HG03378 (cell line): ENCODE measurements around the gene CTDSP1.

Experiments
- ATAC-seq: cut with Tn5 transposase; IDR thresholded peaks from one replicate; pipeline ENCODE4 v1.9.1; 2021; ENCODE audit warnings: mild to moderate bottlenecking, moderate library complexity; ENCODE audit not compliant: unreplicated experiment

The CTDSP1 gene

DNA sequence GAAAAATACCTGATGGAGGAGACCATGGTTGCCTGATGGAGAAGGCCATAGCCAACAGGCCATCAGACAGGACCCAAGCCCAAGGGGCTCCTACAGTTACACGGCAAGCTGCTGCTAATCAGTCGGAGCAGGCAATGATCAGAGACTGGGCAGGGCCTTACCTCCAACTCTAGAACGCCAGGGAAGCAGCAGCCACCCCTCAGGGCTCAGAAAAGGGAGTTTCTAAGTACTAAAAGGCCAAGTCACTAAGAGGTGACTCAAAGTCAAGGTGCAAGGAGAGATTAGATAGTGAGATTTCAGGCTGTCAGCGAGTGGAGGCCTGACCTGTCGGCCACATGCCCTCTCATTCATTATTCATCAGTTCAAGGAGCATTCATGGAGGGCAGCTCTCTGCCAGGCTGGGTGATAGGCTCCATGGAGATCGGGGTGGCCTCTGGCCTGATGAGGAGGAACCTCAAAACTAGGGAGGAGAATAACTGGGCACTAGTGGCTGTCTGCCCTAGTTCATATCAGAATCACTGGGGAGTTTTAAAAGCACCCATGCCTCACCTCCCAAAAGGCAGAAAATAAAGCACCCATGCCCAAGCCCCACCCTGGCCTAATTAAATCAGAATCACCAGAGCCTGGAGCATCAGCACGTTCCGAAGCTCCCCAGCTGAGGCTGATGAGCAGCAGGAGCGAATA is 22.9 kb downstream of the CTDSP1 start:
- no peak for ATAC-seq

DNA sequence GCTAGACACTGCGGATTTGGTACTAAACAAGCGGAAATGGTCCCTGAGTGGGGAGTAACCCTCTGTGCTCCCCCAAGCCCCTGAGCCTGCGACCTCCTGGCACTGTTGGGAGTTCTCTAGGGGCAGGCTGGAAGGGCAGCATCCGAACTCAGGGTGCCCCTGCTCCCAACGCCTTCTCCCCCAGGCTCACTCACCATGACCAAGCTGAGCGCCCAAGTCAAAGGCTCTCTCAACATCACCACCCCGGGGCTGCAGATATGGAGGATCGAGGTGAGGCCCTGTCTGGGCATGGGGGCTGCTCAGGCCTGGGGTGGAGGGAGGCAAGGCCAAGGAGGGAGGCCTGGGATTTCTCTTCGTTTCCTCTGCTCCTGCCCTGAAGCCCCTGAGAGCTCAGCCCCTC is 23.9 kb downstream of the CTDSP1 start:
- ATAC-seq = no peak

DNA sequence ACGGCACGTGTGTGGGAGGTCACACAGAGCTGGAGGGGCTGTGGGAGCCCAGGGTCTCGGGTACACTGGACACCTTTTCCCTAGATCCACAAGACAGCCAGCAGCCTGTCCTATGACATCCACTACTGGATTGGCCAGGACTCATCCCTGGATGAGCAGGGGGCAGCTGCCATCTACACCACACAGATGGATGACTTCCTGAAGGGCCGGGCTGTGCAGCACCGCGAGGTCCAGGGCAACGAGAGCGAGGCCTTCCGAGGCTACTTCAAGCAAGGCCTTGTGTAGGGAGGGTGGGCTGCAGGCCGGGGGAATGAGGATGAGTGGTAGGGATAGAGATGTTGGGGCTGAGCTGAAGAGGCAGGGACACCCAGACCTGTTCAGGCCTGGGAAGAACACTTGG is 25.9 kb downstream of the CTDSP1 start:
- no peak for ATAC-seq

DNA sequence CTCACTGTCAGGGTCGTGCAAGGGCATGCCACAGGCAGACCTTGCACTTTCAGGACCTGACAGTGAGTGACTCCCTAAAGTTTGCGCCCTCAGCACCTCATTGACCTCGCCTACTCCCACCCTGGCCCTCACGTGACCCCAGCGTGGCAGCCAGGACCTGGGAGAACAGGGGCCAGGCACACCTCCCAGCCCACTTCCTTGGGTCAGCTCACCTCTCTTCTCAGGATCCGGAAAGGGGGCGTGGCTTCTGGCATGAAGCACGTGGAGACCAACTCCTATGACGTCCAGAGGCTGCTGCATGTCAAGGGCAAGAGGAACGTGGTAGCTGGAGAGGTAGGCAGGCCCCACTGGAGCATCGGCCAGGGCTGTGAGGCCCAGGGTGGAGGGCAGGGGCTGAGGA is 28.1 kb downstream of the CTDSP1 start:
- ATAC-seq = no peak

DNA sequence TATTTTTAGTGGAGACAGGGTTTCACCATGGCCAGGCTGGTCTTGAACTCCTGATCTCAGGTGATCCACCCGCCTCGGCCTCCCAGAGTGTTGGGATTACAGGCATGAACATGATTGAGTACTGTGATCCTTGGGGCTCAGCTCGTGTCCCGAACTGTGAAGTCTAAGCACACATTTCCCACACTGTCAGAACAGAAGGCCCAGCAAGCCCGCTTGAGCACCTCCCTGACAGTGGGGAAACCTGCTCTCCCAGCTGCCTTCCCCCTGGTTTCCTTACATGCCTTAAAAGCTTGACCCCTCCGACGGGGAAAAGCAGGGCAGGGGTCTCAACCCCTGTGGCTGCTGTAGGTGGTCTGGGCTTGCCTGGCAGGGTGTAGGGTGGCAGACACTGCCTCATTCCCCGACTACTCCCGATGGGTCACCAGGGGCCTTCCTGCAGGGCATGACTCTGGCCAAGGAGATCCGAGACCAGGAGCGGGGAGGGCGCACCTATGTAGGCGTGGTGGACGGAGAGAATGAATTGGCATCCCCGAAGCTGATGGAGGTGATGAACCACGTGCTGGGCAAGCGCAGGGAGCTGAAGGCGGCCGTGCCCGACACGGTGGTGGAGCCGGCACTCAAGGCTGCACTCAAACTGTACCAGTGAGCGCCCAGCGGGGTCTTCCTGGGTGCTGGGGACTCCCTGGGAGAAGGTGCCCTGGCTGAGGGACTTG is 29.3 kb downstream of the CTDSP1 start:
- no peak for ATAC-seq

DNA sequence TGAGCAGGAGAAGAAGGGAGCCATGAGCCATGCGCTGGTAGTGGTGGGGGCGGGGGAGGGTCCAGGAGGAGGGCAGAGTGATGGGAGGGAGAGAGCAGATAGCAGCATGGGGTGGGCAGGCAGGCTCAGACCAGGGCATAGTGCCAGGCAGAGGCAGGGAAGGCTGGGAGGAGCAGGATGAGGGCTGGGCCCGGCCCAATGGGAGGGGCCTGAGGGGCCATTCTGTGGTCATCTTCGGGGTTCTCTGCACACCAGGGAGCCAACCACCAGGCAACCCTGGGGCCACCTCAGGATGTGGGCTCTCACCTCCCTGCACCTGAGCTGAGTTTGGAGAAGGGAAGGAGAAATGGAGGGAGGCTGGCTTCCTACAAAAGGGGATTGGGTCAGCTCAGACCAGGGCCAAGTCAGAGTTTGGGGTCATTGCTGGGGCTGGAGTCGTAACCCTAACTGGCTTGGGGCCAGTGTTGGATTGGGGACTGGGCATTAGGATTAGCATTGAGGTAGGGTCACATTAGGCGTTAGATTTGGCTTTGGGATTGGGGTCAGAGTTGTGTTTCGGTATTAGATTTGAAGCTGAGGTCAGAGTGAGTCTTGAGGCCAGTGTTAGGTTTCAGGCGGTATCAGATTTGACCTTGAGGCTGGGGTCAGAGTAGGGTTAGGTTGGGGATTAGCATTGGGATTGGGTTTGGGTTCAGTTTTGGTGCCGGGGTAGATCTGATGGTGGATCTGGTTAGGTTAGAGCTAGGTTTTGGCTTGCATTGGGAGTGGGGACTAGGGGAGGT is 30.4 kb downstream of the CTDSP1 start:
- no peak for ATAC-seq

DNA sequence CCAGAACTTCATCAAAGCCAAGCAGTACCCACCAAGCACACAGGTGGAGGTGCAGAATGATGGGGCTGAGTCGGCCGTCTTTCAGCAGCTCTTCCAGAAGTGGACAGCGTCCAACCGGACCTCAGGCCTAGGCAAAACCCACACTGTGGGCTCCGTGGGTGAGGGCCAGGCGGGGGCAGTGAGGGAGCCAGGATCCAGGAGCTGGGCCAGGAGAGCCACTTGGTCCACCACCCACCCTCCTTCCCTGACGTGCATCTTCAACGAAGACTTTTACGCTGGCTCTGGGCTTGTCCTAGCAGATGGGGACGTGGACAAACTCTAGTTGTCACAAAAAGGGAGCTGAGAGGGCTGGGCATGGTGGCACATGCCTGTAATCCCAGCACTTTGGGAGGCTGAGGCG is 31.1 kb downstream of the CTDSP1 start:
- no peak for ATAC-seq

DNA sequence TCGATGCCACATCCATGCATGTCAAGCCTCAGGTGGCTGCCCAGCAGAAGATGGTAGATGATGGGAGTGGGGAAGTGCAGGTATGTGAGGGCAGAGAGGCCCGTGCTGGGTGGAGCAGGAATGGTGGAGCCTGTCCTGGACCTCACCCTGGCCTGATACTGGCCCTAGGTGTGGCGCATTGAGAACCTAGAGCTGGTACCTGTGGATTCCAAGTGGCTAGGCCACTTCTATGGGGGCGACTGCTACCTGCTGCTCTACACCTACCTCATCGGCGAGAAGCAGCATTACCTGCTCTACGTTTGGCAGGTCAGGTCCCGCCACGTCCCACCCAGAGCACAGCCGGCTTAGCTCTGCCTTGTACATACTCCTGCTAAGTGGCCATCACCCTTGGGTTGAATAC is 32.2 kb downstream of the CTDSP1 start:
- ATAC-seq = no peak

DNA sequence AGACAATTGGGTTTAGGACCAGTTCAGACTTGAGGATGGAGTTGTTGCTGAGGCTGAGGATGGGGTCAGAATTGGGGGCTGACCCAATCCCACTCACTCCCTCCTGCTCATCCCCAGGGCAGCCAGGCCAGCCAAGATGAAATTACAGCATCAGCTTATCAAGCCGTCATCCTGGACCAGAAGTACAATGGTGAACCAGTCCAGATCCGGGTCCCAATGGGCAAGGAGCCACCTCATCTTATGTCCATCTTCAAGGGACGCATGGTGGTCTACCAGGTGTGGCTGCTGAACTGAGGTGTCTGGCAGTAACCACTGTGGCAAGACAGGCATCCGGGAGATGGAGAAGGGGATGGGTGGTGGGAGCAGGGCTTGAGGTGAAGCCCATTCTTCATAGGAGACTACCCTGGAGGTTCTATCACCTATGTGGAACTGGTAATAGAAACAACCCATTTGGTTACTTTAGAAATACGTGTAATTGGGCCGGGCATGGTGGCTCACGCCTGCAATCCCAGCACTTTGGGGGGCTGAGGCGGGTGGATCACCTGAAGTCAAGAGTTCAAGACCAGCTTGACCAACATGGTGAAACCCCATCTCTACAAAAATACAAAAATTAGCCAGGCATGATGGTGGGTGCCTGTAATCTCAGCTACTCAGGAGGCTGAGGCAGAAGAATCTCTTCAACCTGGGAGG is 33.2 kb downstream of the CTDSP1 start:
- ATAC-seq = no peak

DNA sequence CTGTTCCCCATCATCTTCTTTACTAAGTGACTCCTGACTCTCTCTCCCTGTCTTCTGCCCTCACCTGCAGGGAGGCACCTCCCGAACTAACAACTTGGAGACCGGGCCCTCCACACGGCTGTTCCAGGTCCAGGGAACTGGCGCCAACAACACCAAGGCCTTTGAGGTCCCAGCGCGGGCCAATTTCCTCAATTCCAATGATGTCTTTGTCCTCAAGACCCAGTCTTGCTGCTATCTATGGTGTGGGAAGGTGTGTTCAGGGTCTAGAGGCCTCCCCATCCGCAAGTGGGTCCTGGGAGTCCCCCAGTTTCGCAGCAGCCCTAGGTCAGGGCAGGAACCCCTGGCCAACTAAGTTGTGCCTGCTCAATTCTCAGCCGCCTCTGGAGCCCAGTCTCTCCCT is 34.8 kb downstream of the CTDSP1 start:
- ATAC-seq = no peak

DNA sequence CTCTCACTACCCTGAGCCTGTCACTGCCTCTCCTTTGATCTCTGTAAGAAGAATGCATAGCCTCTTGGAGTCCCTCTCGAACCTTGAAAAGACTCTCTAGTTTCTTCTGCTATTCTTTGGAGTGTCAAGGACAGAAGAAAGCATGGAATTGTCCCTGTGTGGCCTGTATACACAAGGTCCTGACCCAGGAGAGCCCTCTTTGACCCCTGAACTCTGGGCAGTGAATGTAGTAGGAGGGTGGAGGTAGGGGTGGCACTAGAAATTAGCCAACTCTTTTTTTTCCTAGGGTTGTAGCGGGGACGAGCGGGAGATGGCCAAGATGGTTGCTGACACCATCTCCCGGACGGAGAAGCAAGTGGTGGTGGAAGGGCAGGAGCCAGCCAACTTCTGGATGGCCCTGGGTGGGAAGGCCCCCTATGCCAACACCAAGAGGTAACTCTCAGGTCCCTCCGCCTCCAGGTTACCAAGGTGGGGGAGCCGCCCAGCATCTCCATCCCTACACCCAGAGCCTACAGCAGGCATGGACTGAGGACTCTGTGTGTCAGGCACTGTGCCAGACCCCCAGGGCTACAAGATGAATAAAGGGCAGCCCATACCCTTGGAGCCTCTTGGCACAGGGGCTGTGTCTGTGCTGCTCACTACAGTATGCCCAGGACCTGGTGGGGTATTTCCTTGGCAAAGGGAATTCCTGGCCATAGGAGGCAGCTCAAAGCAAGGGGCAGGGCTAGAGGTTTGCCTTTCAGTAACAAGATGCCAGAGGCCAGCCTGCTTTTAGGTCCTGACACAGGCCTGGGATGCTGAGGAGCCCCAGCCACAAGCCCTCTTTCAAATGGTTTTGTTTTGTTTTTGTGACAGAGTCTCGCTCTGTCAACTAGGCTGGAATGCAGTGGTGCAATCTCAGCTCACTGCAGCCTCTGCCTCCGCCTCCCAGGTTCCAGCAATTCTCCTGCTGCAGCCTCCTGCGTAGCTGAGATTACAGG is 35.6 kb downstream of the CTDSP1 start:
- no peak for ATAC-seq

DNA sequence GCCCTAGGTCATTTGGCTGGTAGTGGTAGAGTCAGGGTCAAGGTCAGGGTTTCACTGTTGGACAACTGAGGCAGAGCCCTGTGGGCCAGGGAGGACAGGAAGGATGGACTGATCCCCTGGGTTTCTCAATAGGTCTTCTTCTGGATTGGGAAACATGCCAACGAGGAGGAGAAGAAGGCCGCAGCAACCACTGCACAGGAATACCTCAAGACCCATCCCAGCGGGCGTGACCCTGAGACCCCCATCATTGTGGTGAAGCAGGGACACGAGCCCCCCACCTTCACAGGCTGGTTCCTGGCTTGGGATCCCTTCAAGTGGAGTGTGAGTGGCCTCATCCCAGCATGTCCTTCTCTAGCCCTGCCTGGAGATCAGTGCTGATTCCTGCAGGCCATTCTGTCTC is 37.3 kb downstream of the CTDSP1 start:
- ATAC-seq = no peak

DNA sequence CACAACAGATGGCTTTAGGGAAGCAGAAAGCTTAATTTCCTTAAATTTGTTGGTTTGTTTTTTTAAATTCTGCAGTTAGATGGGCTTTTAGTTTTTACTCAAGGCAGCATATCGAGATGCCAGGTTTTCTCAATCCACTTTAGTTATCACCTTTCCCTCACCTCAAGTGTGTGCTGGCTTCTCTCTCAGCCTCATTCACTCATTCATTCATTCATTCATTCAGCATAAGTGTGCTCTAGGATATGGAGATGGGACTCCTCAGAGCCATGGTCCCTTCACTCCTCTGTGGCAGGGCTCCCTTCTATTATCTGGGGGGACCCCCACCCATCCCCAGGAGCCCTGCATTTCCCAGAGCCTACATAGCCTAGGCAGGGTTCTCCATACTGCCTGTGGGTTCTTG is 38.3 kb downstream of the CTDSP1 start:
- no peak for ATAC-seq

DNA sequence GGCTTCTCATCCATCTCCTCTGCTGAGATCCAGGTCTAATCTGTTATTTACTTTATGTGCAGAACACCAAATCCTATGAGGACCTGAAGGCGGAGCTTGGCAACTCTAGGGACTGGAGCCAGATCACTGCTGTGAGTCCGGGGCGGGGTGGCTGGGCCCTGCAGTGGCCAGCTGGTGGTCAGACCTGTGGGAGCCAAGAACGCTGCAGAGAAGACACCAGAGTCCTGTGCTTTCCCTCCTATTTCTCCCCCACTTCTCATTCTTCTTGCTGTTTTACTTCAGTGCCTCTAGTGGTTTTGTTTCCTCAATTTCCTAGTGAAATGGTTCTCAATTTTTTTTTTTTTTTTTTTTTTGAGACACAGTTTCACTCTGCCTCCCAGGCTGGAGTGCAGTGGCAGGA is 38.9 kb downstream of the CTDSP1 start:
- ATAC-seq = no peak

DNA sequence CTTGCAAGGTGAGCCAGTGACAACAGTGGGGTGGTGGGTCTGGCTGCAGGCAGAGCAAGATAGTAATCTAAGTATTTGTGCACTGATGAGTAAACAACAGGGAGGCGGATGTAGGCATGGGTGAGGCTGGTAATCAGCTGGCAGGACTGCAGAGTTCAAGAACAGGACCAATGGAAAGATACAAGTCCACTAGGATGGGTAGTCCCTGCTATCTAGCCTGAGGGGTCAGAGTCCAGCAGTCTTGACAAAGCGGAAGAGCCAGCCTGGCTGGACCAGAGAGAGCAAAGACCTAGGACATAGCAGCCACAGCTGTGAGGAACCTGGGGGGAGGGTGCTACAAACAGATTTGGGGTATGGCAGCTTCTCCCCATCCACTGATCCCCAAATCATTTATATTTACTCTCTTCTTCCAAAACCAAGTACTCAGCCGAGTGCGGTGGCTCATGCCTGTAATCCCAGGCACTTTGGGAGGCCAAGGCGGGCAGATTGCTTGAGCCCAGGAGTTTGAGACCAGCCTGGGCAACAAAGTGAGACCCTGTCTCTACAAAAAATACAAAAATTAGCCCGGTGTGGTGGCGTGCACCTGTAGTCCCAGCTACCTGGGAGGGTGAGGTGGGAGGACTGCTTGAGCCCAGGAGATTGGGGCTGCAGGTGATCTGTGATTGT is 45.2 kb downstream of the CTDSP1 start:
- ATAC-seq = no peak

DNA sequence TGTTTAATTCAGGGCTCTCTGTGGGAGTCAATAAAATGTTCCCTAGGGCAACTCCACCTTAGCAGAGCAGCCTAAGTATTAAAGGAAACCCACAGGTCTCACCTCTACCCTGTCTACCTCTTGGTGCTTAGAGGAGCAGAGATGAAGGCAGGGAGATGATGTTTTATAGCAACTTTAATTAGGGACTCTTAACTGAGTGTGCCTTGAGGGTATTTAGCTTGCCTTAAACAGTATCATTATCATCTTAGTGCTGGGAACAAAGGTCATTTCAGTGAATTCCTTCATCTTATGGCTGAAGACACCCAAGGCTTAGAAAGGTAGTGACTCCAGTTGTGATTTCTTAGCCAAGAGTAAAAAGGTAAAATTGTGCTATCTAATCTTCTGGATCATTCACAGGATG is 45.9 kb downstream of the CTDSP1 start:
- no peak for ATAC-seq

DNA sequence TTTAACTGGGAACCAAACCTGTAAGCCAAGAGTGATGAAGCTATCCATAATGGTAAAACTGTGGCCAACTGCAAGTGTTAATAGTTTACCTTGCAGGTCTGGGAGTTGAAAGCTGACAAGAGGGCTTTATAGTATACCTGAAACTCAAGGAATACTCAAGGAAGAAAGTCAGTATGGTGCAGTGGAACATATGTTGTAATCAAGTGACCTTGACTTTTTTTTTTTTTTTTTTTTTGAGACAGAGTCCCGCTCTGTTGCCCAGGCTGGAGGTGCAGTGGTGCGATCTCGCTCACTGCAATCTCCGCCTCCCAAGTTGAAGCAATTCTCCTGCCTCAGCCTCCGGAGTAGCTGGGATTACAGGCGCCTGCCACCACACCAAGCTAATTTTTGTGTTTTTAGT is 46.9 kb downstream of the CTDSP1 start:
- ATAC-seq = no peak

DNA sequence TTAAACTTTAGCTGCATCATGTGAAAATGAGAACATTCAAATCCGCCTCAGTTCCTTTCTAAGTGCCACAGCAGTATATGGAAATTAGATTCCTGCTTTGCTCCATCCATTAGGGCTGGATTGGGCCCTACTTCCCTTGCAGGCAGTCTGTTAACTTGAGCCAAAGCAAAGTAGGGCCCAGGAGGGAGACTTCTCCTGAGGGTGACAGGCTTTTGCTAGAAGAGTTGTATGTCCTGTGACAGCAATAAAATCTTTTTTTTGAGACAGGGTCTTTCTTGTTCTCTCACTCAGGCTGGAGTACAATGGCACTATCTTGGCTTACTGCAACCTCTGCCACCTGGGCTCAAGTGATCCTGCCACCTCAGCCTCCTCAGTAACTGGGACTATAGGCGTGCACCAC is 47.4 kb downstream of the CTDSP1 start:
- no peak for ATAC-seq

DNA sequence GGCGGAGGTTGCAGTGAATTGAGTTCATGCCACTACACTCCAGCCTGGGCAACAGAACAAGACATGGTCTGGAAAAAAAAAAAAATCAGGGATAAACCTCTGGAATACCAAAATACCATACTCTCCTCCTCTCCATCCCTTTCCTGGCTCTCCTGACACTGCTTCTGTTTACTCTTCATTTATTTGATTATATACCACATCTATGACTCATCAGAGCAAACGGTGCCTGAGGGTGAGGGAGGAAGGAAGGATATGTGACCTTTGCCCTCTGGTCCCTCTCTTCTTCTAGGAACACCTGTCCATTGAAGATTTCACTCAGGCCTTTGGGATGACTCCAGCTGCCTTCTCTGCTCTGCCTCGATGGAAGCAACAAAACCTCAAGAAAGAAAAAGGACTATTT is 49.3 kb downstream of the CTDSP1 start:
- ATAC-seq = no peak

DNA sequence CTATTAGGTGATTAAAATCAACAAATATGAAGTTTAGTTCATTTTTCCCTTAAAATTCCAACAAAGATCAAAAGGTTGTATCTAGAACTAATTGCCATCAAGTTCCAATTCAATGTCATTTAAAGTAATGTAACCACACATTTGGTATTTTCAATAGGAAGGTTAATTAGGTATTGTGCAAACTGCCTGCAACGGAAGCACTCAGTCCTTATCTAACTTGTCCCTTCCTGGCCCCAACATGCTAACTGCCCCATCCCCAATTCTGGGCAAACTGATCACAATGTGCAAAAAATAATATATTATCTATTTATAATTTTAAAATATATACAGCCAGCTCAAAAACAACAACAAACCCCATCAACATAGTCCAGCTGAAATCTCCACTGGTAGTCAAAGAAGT is 52.4 kb downstream of the CTDSP1 start:
- no peak for ATAC-seq
